GM12873 (cell line): ENCODE results near the gene PREP.

Experiments used
- TF ChIP-seq, protein P1 (sequence below): IDR thresholded peaks from 2 replicates; pipeline ENCODE4 v1.5.1; 2012; ENCODE audit warnings: low read depth, mild to moderate bottlenecking, moderate library complexity, low read length, control low read depth; ENCODE audit not compliant: insufficient read depth; ENCODE audit errors: missing control alignments

The PREP gene

DNA sequence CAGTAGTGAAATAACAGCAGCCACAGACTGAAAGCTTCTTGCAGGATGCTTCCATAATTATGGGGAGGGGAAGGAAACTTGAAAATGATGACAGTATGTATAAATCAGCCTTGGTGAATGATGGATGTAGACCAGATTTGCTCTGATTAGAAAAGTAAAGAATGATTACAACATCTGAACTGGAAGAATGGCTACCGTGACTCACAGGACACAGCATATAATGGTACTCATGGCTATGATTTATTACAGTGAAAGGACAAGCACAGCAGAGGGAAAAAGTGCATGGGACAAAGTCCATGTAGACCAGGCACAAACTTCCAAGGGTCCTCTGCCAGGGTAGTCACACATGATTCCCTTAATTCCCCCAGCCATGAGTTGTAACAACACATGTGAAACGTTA is 152.3 kb downstream of the PREP start:
- TF ChIP-seq, protein P1, sequence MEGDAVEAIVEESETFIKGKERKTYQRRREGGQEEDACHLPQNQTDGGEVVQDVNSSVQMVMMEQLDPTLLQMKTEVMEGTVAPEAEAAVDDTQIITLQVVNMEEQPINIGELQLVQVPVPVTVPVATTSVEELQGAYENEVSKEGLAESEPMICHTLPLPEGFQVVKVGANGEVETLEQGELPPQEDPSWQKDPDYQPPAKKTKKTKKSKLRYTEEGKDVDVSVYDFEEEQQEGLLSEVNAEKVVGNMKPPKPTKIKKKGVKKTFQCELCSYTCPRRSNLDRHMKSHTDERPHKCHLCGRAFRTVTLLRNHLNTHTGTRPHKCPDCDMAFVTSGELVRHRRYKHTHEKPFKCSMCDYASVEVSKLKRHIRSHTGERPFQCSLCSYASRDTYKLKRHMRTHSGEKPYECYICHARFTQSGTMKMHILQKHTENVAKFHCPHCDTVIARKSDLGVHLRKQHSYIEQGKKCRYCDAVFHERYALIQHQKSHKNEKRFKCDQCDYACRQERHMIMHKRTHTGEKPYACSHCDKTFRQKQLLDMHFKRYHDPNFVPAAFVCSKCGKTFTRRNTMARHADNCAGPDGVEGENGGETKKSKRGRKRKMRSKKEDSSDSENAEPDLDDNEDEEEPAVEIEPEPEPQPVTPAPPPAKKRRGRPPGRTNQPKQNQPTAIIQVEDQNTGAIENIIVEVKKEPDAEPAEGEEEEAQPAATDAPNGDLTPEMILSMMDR: no peak

GRCh38 chr6:105243487-105243886 is 159.4 kb downstream of the PREP start:
- TF ChIP-seq, protein P1: no peak

DNA sequence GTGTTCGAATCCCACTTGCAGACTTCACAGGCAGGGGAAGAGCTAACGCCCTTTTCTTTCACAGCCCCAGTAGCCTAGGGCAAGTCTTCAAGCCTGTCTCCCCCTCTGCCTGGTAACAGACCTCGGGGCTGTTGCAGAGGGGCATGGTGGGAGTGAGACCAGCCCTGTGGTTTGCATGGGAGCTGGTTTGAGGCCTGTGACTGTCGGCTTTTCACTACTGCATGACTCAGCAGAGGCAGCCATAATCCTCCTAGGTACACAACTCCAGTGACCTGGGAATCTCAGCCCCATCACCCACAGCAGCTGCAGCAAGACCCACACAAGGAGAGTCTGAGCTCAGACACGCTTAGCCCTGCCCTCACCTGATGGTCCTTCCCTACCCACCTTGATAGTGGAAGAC is 167.7 kb downstream of the PREP start:
- TF ChIP-seq, protein P1: no peak
